GM21723 (cell line): ENCODE results near the gene GAA.
A peak's percentile ranks its signal among the peaks of the same experiment; 100 is the strongest.
"Not testable (repeated sequence)": the region's sequence is repeated elsewhere in the genome, so short reads cannot be mapped to it uniquely, and the experiment has no call there.

ENCODE experiments used
- ATAC-seq: cut with Tn5 transposase; IDR thresholded peaks from one replicate; pipeline ENCODE4 v1.9.1; 2021; ENCODE audit warnings: mild to moderate bottlenecking, moderate library complexity; ENCODE audit not compliant: unreplicated experiment

GAA gene

GRCh38 chr17:80141463-80142165 lies 40.2 kb downstream of the GAA start:
- ATAC-seq: no peak

- ATAC-seq: no peak
Measured at GRCh38 chr17:80142929-80143328, 41.5 kb downstream of the GAA start.

- ATAC-seq: no peak
Measured at GRCh38 chr17:80145076-80146075, 44.0 kb downstream of the GAA start.

DNA sequence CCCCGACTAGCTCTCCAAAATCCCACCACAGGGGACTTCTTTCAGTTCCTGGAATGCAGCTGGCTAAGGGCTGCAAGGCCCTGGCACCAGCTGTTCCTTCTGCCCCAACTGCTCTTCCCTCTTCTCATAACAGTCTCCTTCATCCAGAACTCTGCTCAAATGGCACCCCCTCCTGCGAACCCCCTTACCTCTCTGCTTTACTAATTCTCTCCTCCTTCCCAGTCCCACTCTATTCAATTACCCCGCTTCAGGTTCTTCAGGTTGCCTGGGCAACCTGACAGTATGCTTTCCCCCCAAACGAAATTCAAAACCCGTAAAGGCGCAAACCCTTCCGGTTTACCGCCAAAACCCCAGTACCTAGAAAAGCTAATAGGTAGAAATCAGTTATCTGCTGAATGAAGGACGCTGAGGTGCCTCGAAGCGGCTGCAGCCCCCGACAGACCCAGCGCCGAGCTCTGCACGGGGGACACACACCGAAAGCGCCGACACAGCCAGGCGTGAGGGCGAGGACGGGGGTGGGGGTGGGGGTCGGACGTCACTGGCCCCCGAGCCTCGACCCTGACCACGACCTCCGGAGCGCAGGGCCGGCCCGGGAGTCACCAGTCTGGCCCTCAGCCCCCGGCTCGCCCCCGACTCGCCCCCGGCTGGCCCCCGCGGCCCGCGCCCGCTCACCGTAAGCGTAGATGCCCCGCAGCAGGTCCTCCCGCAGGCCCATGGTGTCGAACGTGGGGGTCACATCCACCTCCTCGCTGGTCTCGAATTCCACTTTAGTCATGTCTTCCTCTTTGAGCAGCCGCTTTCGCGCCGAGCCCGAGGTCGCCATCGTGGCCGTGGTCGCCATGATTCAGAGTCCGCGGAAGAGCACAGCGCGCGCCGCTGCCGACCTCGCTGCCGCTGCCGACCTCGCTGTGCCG lies 45.0 kb downstream of the GAA start:
- ATAC-seq: peak; percentile 7

DNA sequence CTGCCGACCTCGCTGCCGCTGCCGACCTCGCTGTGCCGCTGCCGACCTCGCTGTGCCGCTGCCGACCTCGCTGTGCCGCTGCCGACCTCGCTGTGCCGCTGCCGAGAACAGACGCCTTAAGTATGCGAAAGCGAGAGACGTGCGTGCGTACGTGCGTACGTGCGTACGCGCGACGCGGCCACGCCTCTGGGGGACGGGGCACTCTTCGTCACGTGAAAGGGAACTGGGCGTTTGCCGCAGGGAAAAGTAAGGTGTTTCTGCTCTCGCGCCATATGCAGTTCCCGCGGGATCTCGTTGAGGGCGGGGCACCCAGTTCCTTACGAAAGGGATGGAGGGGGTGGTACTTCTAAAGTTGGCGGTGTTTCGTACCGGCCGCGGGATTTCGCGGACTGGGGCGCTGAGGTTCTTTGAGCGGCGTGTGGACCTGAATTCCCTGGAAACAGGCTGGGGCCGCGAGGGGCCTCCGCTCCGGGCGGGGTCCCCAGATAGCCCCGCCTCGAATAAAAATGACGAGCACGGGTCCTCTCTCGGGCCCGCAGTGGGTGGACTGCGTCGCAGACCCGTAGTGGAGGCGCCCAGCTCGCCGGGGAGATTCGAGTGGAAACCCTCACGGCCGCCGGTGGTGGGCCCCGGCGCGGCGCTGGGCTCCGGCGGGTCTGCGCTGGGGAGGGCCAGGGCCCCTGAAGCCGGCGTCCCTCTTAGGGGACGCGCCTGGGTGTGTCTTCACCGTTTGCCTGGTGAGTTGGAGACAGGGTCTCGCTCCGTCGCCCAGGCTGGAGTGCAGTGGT lies 45.8 kb downstream of the GAA start, which contains the start of gene EIF4A3:
TSS of gene EIF4A3 (minus strand) at position 94 of the 788 bp plus-strand sequence. CDS start 167 bp downstream, outside the sequence.
- ATAC-seq: peak; percentile 80

GRCh38 chr17:80151333-80151732 lies 50.0 kb downstream of the GAA start:
- ATAC-seq: no peak

- ATAC-seq: no peak
Measured at GRCh38 chr17:80152081-80152702, 50.8 kb downstream of the GAA start.

DNA sequence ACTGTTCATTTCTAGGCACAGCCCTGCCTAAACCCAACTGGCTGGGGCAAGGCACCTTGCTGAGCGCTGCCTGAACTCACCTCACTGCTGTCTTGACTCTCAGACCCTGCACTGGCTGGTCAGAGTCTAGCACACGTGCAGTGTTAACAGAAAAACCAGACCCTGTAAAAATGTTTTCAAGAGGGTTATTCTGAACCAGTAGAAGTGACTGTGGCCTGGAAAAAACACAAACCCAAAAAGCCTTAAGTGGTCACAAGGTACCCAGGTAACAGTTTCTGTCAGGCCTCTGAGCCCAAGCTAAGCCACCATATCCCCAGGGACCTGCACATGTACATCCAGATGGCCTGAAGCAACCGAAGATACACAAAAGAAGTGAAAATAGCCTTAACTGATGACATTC lies 51.6 kb downstream of the GAA start:
- ATAC-seq: peak; percentile 52

GRCh38 chr17:80154166-80154565 lies 52.8 kb downstream of the GAA start:
- no peak for ATAC-seq

DNA sequence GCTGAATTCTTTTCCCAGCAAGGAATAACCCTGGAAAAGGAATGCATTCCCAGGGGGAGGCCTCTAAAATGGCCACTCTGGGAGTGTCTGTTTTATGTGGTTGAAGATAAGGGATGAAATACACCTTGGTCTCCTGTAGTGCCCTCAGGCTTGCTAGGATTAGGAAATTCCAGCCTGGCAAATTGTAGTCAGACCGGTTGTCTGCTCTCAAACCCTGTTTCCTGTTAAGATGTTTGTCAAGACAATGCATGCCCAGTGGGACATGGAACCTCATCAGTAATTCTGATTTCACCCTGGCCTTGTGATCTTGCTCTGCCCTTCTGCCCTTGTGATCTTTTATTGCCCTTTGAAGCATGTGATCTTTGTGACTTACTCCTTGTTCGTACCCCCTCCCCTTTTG lies 54.2 kb downstream of the GAA start:
- ATAC-seq: not testable (repeated sequence)

DNA sequence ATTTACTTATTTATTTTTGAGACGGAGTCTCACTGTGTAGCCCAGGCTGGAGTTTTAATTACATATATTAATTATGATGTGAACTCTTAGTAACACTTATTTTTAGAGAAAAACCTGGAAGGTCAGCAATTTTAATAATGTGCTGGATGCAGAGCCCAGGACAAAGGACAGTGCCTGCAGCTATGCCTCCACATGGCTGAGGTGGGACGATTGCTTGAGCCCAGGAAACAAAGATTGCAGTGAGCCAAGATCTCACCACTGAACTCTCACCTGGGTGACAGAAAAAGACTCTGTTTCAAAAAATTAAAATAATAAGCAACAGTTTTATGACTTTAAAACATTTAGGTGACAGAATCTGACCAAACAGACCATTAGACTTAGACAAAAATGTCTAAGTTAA lies 57.5 kb downstream of the GAA start:
- no peak for ATAC-seq

DNA sequence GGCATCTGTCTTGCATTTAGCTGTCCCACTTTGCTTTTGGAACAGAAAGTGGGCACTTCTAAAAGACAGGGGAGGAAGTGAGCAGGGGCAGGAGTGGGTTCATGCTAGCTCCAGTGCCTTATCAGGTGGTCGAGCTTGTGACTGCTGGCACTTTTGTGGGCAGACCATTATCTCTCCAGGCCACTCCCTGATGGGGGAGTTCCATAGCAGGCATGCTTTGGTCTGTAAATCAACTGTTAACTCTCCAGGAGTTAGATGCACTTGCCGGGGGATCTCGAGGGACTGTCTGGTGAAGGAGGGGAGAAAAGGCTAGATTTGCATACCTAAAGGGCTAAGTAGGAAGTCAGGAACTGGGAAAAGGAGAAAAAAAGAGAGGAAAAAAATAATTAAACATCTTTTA lies 59.2 kb downstream of the GAA start:
- ATAC-seq: no peak

GRCh38 chr17:80163336-80163735 lies 62.0 kb downstream of the GAA start:
- ATAC-seq: no peak

DNA sequence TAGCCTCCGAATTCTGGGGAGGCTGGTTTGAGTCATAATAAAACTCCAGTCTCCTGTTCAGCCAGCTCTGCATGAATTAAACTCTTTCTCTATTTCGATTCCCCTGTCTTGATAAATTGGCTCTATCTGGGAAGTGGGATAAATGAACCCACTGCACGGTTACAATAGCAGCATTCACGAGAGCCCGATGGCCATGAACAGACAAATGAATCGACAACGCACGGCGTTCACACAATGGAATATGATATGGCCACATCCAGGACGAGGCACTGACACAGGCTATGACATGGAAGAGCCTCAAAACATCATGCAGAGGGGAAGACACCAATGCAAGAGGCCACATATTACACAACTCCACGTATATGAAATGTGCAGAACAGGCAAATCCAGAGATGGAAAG lies 62.8 kb downstream of the GAA start:
- no peak for ATAC-seq

DNA sequence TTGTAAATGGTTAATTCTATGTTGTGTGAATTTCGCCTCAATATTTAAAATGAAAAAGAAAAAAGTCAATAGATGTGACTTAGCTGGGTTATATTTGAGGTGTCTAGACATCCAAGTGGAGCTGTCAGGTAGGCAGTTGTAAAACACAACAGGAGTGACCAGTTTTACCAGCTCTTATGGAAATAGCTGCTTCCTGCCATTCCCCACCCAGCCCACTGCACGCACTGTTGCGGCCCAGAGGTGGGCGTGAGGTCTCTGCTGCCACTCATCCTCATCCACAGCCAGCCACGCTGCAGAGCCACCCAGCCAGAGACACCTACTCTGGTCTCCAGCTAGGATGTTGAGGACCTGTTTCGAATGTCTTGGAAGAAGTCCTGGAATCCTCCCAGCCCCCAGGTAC lies 65.1 kb downstream of the GAA start:
- no peak for ATAC-seq

DNA sequence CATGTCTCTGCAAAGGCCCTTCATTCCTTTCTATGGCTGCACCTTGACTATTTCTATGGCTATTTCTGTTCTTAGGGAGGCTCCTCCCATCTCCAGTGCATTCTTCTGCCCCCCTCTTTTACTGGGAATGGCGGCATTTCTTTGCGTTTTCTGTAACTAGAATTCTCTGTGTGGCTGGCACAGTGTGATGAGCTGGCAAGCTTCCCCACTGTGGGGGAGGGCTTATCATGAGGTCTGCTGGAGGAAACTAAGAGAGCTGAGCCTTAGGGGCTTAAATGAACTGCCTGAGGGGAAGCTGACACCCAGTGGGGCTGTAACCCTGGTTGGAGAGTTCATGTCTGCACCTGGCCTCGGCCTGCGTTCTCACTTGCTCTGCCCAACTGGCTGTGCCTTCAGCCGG lies 67.0 kb downstream of the GAA start:
- ATAC-seq: no peak

- no peak for ATAC-seq
Measured at GRCh38 chr17:80169107-80169506, 67.7 kb downstream of the GAA start.
